ENCODE measurements around the gene PCNT.

- no peak for TF ChIP-seq CTCF (IDR thresholded peaks at IDR 0.05)
- no peak for TF ChIP-seq ATF3 (CRISPR knock-in tag; conservative IDR thresholded peaks at IDR 0.05)
- no peak for TF ChIP-seq PRDM15 (CRISPR knock-in tag; IDR thresholded peaks at IDR 0.05)
- TF ChIP-seq FOXP1 (CRISPR knock-in tag; IDR thresholded peaks at IDR 0.05; ENCODE audit: borderline replicate concordance), result no peak
- TF ChIP-seq CBFB (CRISPR knock-in tag; IDR thresholded peaks at IDR 0.05; ENCODE audit: low read depth), result no peak
These were observed 98.8 kb downstream of the PCNT start for GRCh38 chr21:46422636-46423241.
